ENCODE results near the gene IGSF3. TPM values are rescaled to one million over a fixed set of nuclear protein-coding genes. Genes with fewer than 3 reads are reported as not detected.
"Not testable (repeated sequence)": the region's sequence is repeated elsewhere in the genome, so short reads cannot be mapped to it uniquely, and the experiment has no call there.

IGSF3 gene
- total and polyA plus RNA-seq, 10 of the 15 experiments (the other 5 are each of a cell fraction or from before 2014, with no cell fraction given) = 1.4 to 18.0 (median 9.6) TPM

- H3K4me3 ChIP-seq; H3K79me2 ChIP-seq (ENCODE audit: control insufficient read depth, insufficient read depth, low read length); FAIRE-seq; SMC1A ChIA-PET (ENCODE audit: uncharacterized antibody, unreplicated experiment); ATAC-seq; H3K27me3 ChIP-seq (replicated peaks in 1 of 2; ENCODE audit: control insufficient read depth in 2 of 2, insufficient read depth in 2 of 2, low read length in 1 of 2); RAD21 ChIA-PET (ENCODE audit: unreplicated experiment); DNase-seq (ENCODE audit: low read depth, low spot score); POLR2A ChIA-PET; H3K4me2 ChIP-seq (ENCODE audit: control insufficient read depth, insufficient read depth); H3K36me3 ChIP-seq (ENCODE audit: control insufficient read depth in 2 of 2, insufficient read depth in 2 of 2, low read length in 1 of 2); H4K20me1 ChIP-seq (ENCODE audit: control insufficient read depth, insufficient read depth); intact Hi-C loops (cut with micrococcal nuclease; ENCODE audit: unreplicated experiment); H3K4me1 ChIP-seq (ENCODE audit: control insufficient read depth, insufficient read depth, low read length); H3K27ac ChIP-seq (ENCODE audit: control insufficient read depth, insufficient read depth); H3K9ac ChIP-seq (ENCODE audit: control insufficient read depth, insufficient read depth, low read length); in situ Hi-C loops (cut with MboI); H3K9me3 ChIP-seq (replicated peaks; ENCODE audit: control insufficient read depth, insufficient read depth, low read length); CTCF ChIA-PET; BruUV-seq (replicated peaks); H2AFZ ChIP-seq (ENCODE audit: control insufficient read depth, low read depth, low read length): not testable (repeated sequence)
- whole genome bisulfite sequencing (ENCODE audit: insufficient coverage, insufficient replicate concordance, low lambda C conversion rate, missing lambda C conversion rate) = 93% methylated on average over 2 of the region's 2 CpGs
Measured at GRCh38 chr1:116621756-116622155, 45.8 kb downstream of the IGSF3 start.

- H3K27me3 ChIP-seq (replicated peaks in 1 of 2; ENCODE audit: control insufficient read depth in 2 of 2, insufficient read depth in 2 of 2, low read length in 1 of 2); in situ Hi-C loops (cut with MboI); H3K4me3 ChIP-seq; RAD21 ChIA-PET (ENCODE audit: unreplicated experiment); H3K9me3 ChIP-seq (replicated peaks; ENCODE audit: control insufficient read depth, insufficient read depth, low read length); DNase-seq (ENCODE audit: low read depth, low spot score); intact Hi-C loops (cut with micrococcal nuclease; ENCODE audit: unreplicated experiment); SMC1A ChIA-PET (ENCODE audit: uncharacterized antibody, unreplicated experiment); H4K20me1 ChIP-seq (ENCODE audit: control insufficient read depth, insufficient read depth); H3K9ac ChIP-seq (ENCODE audit: control insufficient read depth, insufficient read depth, low read length); POLR2A ChIA-PET; H3K4me1 ChIP-seq (ENCODE audit: control insufficient read depth, insufficient read depth, low read length); BruUV-seq (replicated peaks); H3K79me2 ChIP-seq (ENCODE audit: control insufficient read depth, insufficient read depth, low read length); H3K27ac ChIP-seq (ENCODE audit: control insufficient read depth, insufficient read depth); CTCF ChIA-PET; FAIRE-seq; H3K4me2 ChIP-seq (ENCODE audit: control insufficient read depth, insufficient read depth); H2AFZ ChIP-seq (ENCODE audit: control insufficient read depth, low read depth, low read length); ATAC-seq; H3K36me3 ChIP-seq (ENCODE audit: control insufficient read depth in 2 of 2, insufficient read depth in 2 of 2, low read length in 1 of 2): not testable (repeated sequence)
- WGBS (ENCODE audit: insufficient coverage, insufficient replicate concordance, low lambda C conversion rate, missing lambda C conversion rate) = 67% methylated on average over 3 of the region's 3 CpGs
Measured at GRCh38 chr1:116620392-116620791, 47.1 kb downstream of the IGSF3 start.

GRCh38 chr1:116619106-116619505 lies 48.4 kb downstream of the IGSF3 start:
- ATAC-seq; H3K4me2 ChIP-seq (ENCODE audit: control insufficient read depth, insufficient read depth); RAD21 ChIA-PET (ENCODE audit: unreplicated experiment): not testable (repeated sequence)

GRCh38 chr1:116617808-116618207 lies 49.7 kb downstream of the IGSF3 start:
- H3K4me2 ChIP-seq (ENCODE audit: control insufficient read depth, insufficient read depth); SMC1A ChIA-PET (ENCODE audit: uncharacterized antibody, unreplicated experiment); H3K4me1 ChIP-seq (ENCODE audit: control insufficient read depth, insufficient read depth, low read length); H3K4me3 ChIP-seq; H4K20me1 ChIP-seq (ENCODE audit: control insufficient read depth, insufficient read depth); POLR2A ChIA-PET; BruUV-seq (replicated peaks); in situ Hi-C loops (cut with MboI); H3K79me2 ChIP-seq (ENCODE audit: control insufficient read depth, insufficient read depth, low read length); H2AFZ ChIP-seq (ENCODE audit: control insufficient read depth, low read depth, low read length); ATAC-seq; H3K9me3 ChIP-seq (replicated peaks; ENCODE audit: control insufficient read depth, insufficient read depth, low read length); FAIRE-seq; H3K27ac ChIP-seq (ENCODE audit: control insufficient read depth, insufficient read depth); H3K9ac ChIP-seq (ENCODE audit: control insufficient read depth, insufficient read depth, low read length); CTCF ChIA-PET; RAD21 ChIA-PET (ENCODE audit: unreplicated experiment); H3K36me3 ChIP-seq (ENCODE audit: control insufficient read depth in 2 of 2, insufficient read depth in 2 of 2, low read length in 1 of 2); DNase-seq (ENCODE audit: low read depth, low spot score); H3K27me3 ChIP-seq (replicated peaks in 1 of 2; ENCODE audit: control insufficient read depth in 2 of 2, insufficient read depth in 2 of 2, low read length in 1 of 2); intact Hi-C loops (cut with micrococcal nuclease; ENCODE audit: unreplicated experiment): not testable (repeated sequence)
- 64% methylated on average over 5 of the region's 5 CpGs for WGBS (ENCODE audit: insufficient coverage, insufficient replicate concordance, low lambda C conversion rate, missing lambda C conversion rate)

More at GRCh38 chr1:116619106-116619505, 48.4 kb downstream of the IGSF3 start:
- H3K4me3 ChIP-seq; intact Hi-C loops (cut with micrococcal nuclease; ENCODE audit: unreplicated experiment); H4K20me1 ChIP-seq (ENCODE audit: control insufficient read depth, insufficient read depth); SMC1A ChIA-PET (ENCODE audit: uncharacterized antibody, unreplicated experiment); in situ Hi-C loops (cut with MboI); POLR2A ChIA-PET; H2AFZ ChIP-seq (ENCODE audit: control insufficient read depth, low read depth, low read length); BruUV-seq (replicated peaks); H3K79me2 ChIP-seq (ENCODE audit: control insufficient read depth, insufficient read depth, low read length); H3K9ac ChIP-seq (ENCODE audit: control insufficient read depth, insufficient read depth, low read length); FAIRE-seq; H3K27me3 ChIP-seq (replicated peaks in 1 of 2; ENCODE audit: control insufficient read depth in 2 of 2, insufficient read depth in 2 of 2, low read length in 1 of 2); H3K9me3 ChIP-seq (replicated peaks; ENCODE audit: control insufficient read depth, insufficient read depth, low read length); H3K4me1 ChIP-seq (ENCODE audit: control insufficient read depth, insufficient read depth, low read length); H3K36me3 ChIP-seq (ENCODE audit: control insufficient read depth in 2 of 2, insufficient read depth in 2 of 2, low read length in 1 of 2); DNase-seq (ENCODE audit: low read depth, low spot score); H3K27ac ChIP-seq (ENCODE audit: control insufficient read depth, insufficient read depth): not testable (repeated sequence)
- 42% methylated on average over 4 of the region's 4 CpGs for WGBS (ENCODE audit: insufficient coverage, insufficient replicate concordance, low lambda C conversion rate, missing lambda C conversion rate)
- CTCF ChIA-PET = interaction anchor here (0.8 to 0.9 kb wide), 2 partner anchors 23 to 106 kb away, joined by 3 to 4 read pairs; no protein-coding TSS in a partner anchor
